H9 (cell line): Measurements from ENCODE around the gene P4HTM. TPM values are rescaled to one million over a fixed set of nuclear protein-coding genes. Genes with fewer than 3 reads are reported as not detected.
A peak's percentile ranks its signal among the peaks of the same experiment; 100 is the strongest.

Experiments
- DNase-seq: peaks from one replicate; pipeline ENCODE4 v3.0.0-alpha.2; 2017
- H2AFZ ChIP-seq: one replicate; pipeline ENCODE4 v1.6.1; 2013; ENCODE audit warnings: mild to moderate bottlenecking, low read length, control low read depth, moderate library complexity
- H2AK5ac ChIP-seq: 2 replicates; pipeline ENCODE4 v1.6.1; 2013; ENCODE audit warnings: low read length, control low read depth, mixed read lengths; ENCODE audit not compliant: insufficient read length
- H2BK120ac ChIP-seq: one replicate; pipeline ENCODE4 v1.6.1; 2013; ENCODE audit warnings: low read depth, mild to moderate bottlenecking, low read length, control low read depth, inconsistent platforms; ENCODE audit not compliant: poor library complexity, severe bottlenecking
- H2BK12ac ChIP-seq: 2 replicates; pipeline ENCODE4 v1.6.1; 2013; ENCODE audit warnings: low read length, control low read depth, mixed read lengths, low read depth; ENCODE audit not compliant: insufficient read length
- H2BK15ac ChIP-seq: 2 replicates; pipeline ENCODE4 v1.6.1; 2013; ENCODE audit warnings: low read depth, low read length, control low read depth
- H2BK20ac ChIP-seq: one replicate; pipeline ENCODE4 v1.6.1; 2013; ENCODE audit warnings: low read depth, mild to moderate bottlenecking, low read length, control low read depth, inconsistent platforms; ENCODE audit not compliant: poor library complexity, severe bottlenecking
- H2BK5ac ChIP-seq: 2 replicates; pipeline ENCODE4 v1.6.1; 2013; ENCODE audit warnings: low read length, control low read depth, mixed read lengths; ENCODE audit not compliant: insufficient read length
- H3K14ac ChIP-seq: 2 replicates; pipeline ENCODE4 v1.6.1; 2013; ENCODE audit warnings: low read length, control low read depth; ENCODE audit not compliant: insufficient read depth
- H3K18ac ChIP-seq: 2 replicates; pipeline ENCODE4 v1.6.1; 2013; ENCODE audit warnings: low read depth, mild to moderate bottlenecking, mixed read lengths, low read length, control low read depth; ENCODE audit not compliant: insufficient read length
- H3K23ac ChIP-seq: 2 replicates; pipeline ENCODE4 v1.6.1; 2013; ENCODE audit warnings: low read length, control low read depth, mixed read lengths, low read depth; ENCODE audit not compliant: insufficient read length
- H3K23me2 ChIP-seq: 2 replicates; pipeline ENCODE4 v1.6.1; 2013; ENCODE audit warnings: low read depth, mild to moderate bottlenecking, mixed read lengths, low read length, control low read depth; ENCODE audit not compliant: insufficient read length, poor library complexity, severe bottlenecking
- H3K27ac ChIP-seq: 2 replicates; pipeline ENCODE4 v1.5.1; 2013; ENCODE audit warnings: low read length, control low read depth, mixed read lengths, low read depth; ENCODE audit not compliant: insufficient read length
- H3K27me3 ChIP-seq: 2 replicates; pipeline ENCODE4 v1.6.1; 2013; ENCODE audit warnings: low read length, control low read depth, inconsistent platforms; ENCODE audit not compliant: insufficient read depth
- H3K4ac ChIP-seq: 2 replicates; pipeline ENCODE4 v1.6.1; 2013; ENCODE audit warnings: low read depth, mild to moderate bottlenecking, control low read depth, inconsistent platforms, low read length, moderate library complexity
- H3K4me1 ChIP-seq: 2 replicates; pipeline ENCODE4 v1.6.1; 2013; ENCODE audit warnings: low read length, control low read depth, inconsistent platforms; ENCODE audit not compliant: insufficient read depth
- H3K4me2 ChIP-seq: 2 replicates; pipeline ENCODE4 v1.6.1; 2013; ENCODE audit warnings: low read length, control low read depth, mixed read lengths; ENCODE audit not compliant: insufficient read length, insufficient read depth
- H3K56ac ChIP-seq: 2 replicates; pipeline ENCODE4 v1.6.1; 2013; ENCODE audit warnings: low read depth, mild to moderate bottlenecking, mixed read lengths, low read length, control low read depth; ENCODE audit not compliant: insufficient read length
- H3K79me1 ChIP-seq: 2 replicates; pipeline ENCODE4 v1.6.1; 2013; ENCODE audit warnings: low read depth, mild to moderate bottlenecking, moderate library complexity, low read length, control low read depth, inconsistent platforms; ENCODE audit not compliant: insufficient read depth, poor library complexity, severe bottlenecking
- H3K79me2 ChIP-seq: 2 replicates; pipeline ENCODE4 v1.6.1; 2013; ENCODE audit warnings: low read length, control low read depth, inconsistent platforms; ENCODE audit not compliant: insufficient read depth
- H3K9ac ChIP-seq: 2 replicates; pipeline ENCODE4 v1.6.1; 2013; ENCODE audit warnings: low read length, control low read depth, mixed read lengths; ENCODE audit not compliant: insufficient read length; ENCODE audit errors: extremely low read depth
- H3K9me3 ChIP-seq: one replicate; pipeline ENCODE4 v1.6.1; 2013; ENCODE audit warnings: low read depth, low read length, inconsistent platforms; ENCODE audit not compliant: control insufficient read depth
- H3T11ph ChIP-seq: one replicate; pipeline ENCODE4 v1.6.1; 2013; ENCODE audit warnings: mild to moderate bottlenecking, low read length, control low read depth, inconsistent platforms
- H4K20me1 ChIP-seq: one replicate; pipeline ENCODE4 v1.6.1; 2013; ENCODE audit not compliant: control insufficient read depth, insufficient read length, insufficient read depth
- H4K5ac ChIP-seq: 2 replicates; pipeline ENCODE4 v1.6.1; 2013; ENCODE audit warnings: low read depth, mild to moderate bottlenecking, mixed read lengths, low read length, control low read depth; ENCODE audit not compliant: insufficient read length
- H4K8ac ChIP-seq: replicated peaks from 2 replicates; pipeline ENCODE4 v1.6.1; 2013; ENCODE audit warnings: low read length, control low read depth, mixed read lengths, low read depth; ENCODE audit not compliant: insufficient read length
- H4K91ac ChIP-seq: 2 replicates; pipeline ENCODE4 v1.6.1; 2013; ENCODE audit warnings: low read depth, mild to moderate bottlenecking, moderate library complexity, mixed read lengths, low read length, control low read depth; ENCODE audit not compliant: insufficient read length
- H3K27ac Mint-ChIP-seq, 3 experiments: 2 replicates in 2 of 3; 3 replicates in 1 of 3; pipeline ENCODE4 v1.8.0; 2020 to 2021; ENCODE audit warnings: mixed read lengths in 3 of 3, mild to moderate bottlenecking in 1 of 3, moderate library complexity in 1 of 3
- H3K27me3 Mint-ChIP-seq: 2 replicates; pipeline ENCODE4 v1.8.0; 2021; ENCODE audit warnings: low read depth, mild to moderate bottlenecking, moderate library complexity, mixed read lengths
- H3K36me3 Mint-ChIP-seq, 3 experiments: 2 replicates in 2 of 3; 3 replicates in 1 of 3; pipeline ENCODE4 v1.8.0; 2020 to 2021; ENCODE audit warnings: low read depth in 3 of 3, mixed read lengths in 3 of 3; ENCODE audit not compliant: insufficient read depth in 1 of 3
- H3K4me1 Mint-ChIP-seq, 2 experiments: 2 replicates each; pipeline ENCODE4 v1.8.0; 2020; ENCODE audit warnings: mixed read lengths in 2 of 2
- H3K4me3 Mint-ChIP-seq, 2 experiments: 2 replicates in 1 of 2; 3 replicates in 1 of 2; pipeline ENCODE4 v1.8.0; 2020 to 2021; ENCODE audit warnings: mild to moderate bottlenecking in 2 of 2, mixed read lengths in 2 of 2, moderate library complexity in 1 of 2
- H3K9me3 Mint-ChIP-seq, 2 experiments: 2 replicates in 1 of 2; 3 replicates in 1 of 2; pipeline ENCODE4 v1.8.0; 2020; ENCODE audit warnings: mild to moderate bottlenecking in 2 of 2, mixed read lengths in 2 of 2, moderate library complexity in 1 of 2
- CTCF ChIP-seq: fragments of 200-600 bp; sonication (generic); conservative IDR thresholded peaks from 3 replicates; pipeline ENCODE4 v1.8.0; 2021; ENCODE audit warnings: antibody characterized with exemption, mild to moderate bottlenecking
- WGBS: extraction: QIAGEN DNeasy Blood & Tissue Kit; methylation state at CpG from one replicate; pipeline ENCODE4 v1.1.7; 2013; ENCODE audit warnings: missing lambda C conversion rate, low lambda C conversion rate, mixed read lengths; ENCODE audit not compliant: insufficient read length; ENCODE audit errors: extremely low coverage; 5-methylcytosine and 5-hydroxymethylcytosine counted together
- long read RNA-seq: library from polyadenylated mRNA; unstranded; transcript quantifications from one replicate; pipeline ENCODE4 v2.0.0, GENCODE V29; 2020
- total RNA-seq: library from RNA; stranded (reverse); gene quantifications from 2 replicates; pipeline ENCODE4 v1.2.1, GENCODE V29; 2021

The P4HTM gene
- total RNA-seq: 34.5 and 36.0 TPM in 2 replicates
- long read RNA-seq, transcript P4HTM-205 (8 exons, 2,796 nt): minor isoform, 5 of 65 reads
- long read RNA-seq, transcript P4HTM-202 (9 exons, 2,127 nt): major isoform, 29 of 65 reads
- long read RNA-seq, partial matches to known transcripts: 16 of 65 reads
- long read RNA-seq, other reads (novel, unspliced or antisense): 14 of 65 reads

- Histone ChIP-seq H2BK5ac (no peak within 1 kb of the TSS), H3K79me2 (no peaks in the 10 kb centered on the region; the same call in 1 of the 2 replicates), H3T11ph (no peak within 1 kb of the TSS), H4K5ac (peak within 1 kb of the TSS; percentile 79), H2BK120ac (no peak within 1 kb of the TSS), H4K20me1 (no peaks in the 10 kb centered on the region), H2AK5ac (no peak within 1 kb of the TSS), H3K4me2 (peak within 1 kb of the TSS; percentile 90), H3K23me2 (peaks cover 21% of the 10 kb centered on the region), H3K4ac (no peak within 1 kb of the TSS), H3K9ac (peak within 1 kb of the TSS; percentile 86), H2AFZ (no peak within 1 kb of the TSS), H2BK12ac (no peak within 1 kb of the TSS), H2BK15ac (no peak within 1 kb of the TSS), H3K56ac (no peak within 1 kb of the TSS), H4K8ac (no peak within 1 kb of the TSS), H3K27me3 (no peaks in the 10 kb centered on the region), H3K18ac (peak within 1 kb of the TSS; percentile 95), H3K14ac (peak within 1 kb of the TSS; percentile 94), H3K9me3 (no peaks in the 10 kb centered on the region), H3K27ac (no peak within 1 kb of the TSS), H3K4me1 (peaks cover 11% of the 10 kb centered on the region; the same call in 1 of the 2 replicates), H4K91ac (no peak within 1 kb of the TSS), H3K23ac (no peak within 1 kb of the TSS), H3K79me1 (no peaks in the 10 kb centered on the region), H2BK20ac (no peak within 1 kb of the TSS)
- H3K4me1 Mint-ChIP-seq: peaks cover 20 to 21% of the 10 kb centered on the region in 2 experiments
- H3K36me3 Mint-ChIP-seq: peaks cover 8 to 33% (median 13%) of the 10 kb centered on the region in 3 experiments
- peak; percentile 89 for DNase-seq
- H3K27ac Mint-ChIP-seq: peak within 1 kb of the TSS; percentile 87 to 97 (median 91)
- peak within 1 kb of the TSS; percentile 88 to 94 for H3K4me3 Mint-ChIP-seq
- no CpG with 5 or more reads among the region's 91 CpGs for WGBS
- no peaks in the 10 kb centered on the region; the same call in 1 of the 2 replicates for H3K27me3 Mint-ChIP-seq
- TF ChIP-seq CTCF: peak; percentile 34; the same call in 2 of the 3 replicates
- no peaks in the 10 kb centered on the region for H3K9me3 Mint-ChIP-seq
These were observed at the start of gene P4HTM for GRCh38 chr3:48989796-48990635. Gene P4HTM (plus strand): TSS chr3:48990241. CDS start chr3:48990257, 16 bp downstream.
